ENCODE results near the gene C14orf39.

The C14orf39 gene, protein sequence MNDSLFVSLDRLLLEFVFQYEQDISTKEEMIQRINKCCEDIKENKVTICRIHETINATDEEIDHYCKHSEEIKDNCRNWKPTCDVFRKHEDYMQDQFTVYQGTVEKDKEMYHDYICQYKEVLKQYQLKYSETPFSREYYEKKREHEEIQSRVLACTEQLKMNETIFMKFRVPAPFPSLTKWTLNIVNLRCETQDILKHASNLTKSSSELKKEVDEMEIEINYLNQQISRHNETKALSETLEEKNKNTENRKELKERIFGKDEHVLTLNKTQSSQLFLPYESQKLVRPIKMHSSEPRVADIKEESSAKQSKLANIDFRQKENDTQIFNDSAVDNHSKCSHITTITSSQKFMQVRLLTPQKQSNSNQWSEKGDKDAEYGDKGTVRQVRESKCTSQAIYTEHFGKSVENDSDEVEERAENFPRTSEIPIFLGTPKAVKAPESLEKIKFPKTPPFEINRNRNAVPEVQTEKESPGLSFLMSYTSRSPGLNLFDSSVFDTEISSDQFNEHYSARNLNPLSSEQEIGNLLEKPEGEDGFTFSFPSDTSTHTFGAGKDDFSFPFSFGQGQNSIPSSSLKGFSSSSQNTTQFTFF

DNA sequence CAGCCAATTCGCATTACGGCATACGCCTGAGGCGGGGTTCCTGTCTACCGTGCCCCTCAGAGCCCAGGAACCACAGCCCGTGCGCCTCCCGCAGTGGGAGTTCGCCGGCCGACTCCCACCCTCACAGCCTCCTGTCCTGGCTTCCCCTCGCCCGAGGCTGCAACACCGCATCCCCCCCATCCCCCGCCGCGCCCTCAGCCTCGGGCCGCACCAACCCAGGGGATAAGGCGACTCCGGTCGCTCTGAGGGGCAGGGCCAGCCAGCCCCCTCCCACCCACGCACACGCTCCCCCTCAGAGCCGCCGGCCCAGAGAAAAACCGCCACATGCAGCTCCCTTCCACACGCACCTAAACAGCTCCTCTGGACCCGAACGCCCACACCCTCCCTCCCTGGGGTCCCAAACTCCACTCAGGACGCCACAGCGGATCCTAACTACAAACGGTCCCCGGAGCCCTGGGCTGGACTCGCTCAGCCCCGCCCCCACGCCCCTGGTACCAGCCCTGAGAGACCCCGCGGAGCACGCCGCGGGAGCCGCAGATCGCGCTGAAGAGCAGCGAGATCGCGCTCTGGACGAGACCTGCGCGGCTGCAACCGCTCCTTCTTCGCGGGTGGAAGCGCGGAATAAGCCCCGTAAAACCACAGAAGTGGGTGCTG lies at the start of gene C14orf39:
C14orf39 (minus strand) TSS at position 466 of the 654 bp plus-strand sequence. CDS start 985 bp downstream, outside the sequence.
- DNase-seq (ENCODE audit: low spot score) = no peak

DNA sequence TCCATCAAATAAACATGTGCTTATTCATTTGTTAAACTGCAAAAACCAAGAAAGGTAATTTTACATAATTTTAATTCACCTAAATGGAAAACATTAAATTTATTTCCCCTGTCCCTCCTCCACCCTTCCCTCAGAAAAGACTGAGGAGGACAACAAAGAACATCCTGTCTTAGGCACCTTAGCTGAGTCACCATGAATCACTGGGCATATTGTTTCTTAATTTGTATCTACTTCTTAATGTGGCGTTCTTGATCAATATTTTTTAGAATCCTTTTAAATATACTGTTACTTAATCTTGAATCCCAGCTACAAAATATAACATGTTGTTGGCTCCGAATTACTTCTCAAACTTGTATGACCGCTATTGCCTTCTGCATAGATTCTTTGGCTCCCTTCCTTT lies 46.6 kb upstream of the C14orf39 start:
- no peak for DNase-seq (ENCODE audit: low spot score)

DNA sequence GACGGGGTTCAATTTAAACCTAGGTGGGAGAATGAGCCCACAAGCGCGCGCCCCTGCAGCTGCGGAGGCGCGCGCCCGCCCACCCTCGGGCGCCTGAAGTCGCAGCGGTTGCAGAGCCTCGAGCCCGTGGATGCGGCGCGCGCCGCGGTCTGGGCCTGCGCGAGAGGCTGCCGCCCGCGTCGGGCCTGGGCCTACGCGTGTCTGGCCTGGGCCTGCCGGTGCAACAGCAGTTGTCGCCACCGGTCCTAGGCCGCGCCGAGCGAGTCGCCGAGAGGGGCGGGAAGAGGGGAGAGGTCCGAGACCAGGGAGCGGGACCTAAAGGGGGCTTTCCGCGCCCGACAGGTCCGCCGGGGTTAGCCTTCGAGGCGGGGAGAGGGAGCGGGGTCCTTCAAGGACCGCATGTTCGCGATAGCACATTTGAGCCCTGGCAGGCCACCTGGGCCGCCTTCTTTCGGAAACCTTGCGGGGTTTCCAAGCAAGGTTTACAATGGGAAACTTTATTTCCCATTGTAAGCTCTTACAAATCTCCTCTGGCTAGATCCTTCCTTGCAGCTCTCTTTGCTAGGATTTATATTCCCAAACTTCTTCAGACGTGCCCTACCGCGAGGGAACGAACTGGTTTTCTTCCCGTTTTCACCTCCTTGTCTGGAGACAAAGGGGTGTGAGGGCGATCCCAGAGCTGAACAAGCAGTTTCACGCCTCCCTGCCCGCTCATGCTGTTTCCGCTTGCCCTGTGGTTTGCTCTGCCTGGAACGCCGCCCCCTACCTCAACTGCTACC lies 29.8 kb upstream of the C14orf39 start:
- DNase-seq (ENCODE audit: low spot score) = no peak

DNA sequence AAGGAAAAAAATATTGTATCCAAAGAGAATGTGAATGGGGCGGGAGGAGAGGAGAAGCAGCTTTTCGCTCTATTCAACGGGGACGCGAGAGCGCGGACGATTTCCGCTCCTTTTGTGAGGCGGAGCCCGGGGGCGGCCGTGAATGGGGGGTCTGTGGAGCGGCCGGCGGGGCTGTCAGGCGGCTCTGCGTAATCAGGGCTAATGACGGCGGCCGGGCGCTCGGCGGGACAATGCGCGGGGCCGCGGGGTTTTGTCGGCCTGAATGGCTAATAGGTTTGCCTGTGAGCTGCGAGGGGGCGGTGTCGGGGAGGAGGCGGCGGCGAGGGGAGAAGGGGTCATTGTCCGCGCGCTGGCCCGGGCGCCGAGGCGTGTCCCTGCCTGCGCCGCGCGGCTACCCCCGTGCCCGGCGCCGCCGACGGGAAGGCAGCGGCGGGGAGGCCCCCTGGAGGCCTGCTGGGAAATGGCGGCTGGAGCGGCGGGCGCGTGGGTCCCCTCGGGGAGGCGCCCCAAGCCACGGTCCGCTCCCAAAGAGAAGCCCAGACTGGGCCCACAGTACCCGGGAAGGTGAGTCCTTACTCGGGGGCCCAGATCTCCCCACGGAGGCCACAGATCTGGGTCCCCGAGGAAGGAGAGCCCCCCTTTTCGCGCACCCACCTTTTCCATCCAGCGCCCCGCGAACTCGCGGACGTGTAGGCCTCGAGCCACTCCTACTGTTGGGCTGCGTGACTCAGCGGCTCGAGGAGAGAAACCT lies 29.1 kb upstream of the C14orf39 start:
- no peak for DNase-seq (ENCODE audit: low spot score)

DNA sequence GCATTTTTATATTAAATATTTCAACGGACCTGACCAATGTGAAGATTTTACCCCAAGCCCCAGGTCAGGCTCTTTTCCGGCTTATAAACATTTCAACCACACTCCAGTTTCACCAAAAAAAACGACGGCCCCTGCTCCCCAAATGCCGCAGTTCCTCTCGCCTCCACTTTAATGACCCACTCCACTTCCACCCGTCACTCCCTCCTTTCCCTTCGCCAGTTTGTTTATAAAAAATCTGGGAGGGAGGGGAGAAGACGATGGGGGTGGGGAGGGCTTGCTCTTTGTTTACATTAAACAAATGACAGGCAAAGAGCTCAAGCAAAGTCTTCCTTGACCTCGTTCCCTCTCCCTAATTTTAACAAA lies 28.5 kb upstream of the C14orf39 start:
- no peak for DNase-seq (ENCODE audit: low spot score)

DNA sequence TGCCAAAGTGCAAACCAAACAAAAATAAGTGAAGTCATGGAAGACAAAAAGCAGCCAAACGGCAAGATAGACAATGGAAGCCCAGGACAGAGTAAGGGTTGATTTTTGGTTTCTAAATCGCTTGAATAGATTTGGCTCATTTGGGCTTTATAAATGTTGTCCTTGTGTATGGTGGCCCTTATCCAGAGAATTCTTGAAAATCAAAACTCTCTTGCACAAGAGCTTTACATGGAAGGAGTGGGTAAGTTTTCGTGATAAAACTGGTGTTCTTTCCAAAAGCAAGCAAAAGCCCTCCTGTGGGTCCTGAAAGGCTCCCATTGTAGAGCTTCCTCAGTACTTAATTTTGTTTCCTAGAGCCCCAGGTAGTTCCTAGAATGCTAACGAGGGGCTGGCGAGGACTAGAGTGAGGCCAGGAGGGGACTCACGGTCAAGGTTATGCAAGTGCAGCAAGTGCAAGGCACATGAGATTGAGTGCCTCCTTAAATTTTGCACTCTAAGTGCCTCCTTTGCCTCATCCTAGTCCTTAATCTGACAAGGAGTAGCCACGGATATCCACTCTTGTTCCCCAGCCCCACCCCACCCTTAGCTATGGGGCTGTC lies 27.2 kb upstream of the C14orf39 start:
- DNase-seq (ENCODE audit: low spot score) = no peak

DNA sequence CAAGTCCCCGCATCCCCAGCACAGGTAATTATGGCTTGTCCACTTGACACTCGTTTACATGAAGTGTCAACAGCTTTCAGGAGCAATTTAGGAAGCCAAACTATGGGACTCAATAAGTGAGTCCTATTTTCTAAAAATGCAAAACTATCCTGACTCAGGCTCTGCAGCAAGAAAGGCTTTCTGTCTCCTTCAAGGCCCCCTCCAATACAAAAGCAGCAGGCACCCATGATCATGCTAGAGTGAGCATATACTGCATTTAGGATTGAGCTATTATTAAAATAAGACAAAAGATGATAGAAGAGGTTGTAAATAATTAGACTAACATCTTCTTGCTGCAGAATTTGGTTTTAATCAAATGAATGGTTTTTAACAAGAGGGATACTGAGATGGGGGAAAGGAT lies 26.3 kb upstream of the C14orf39 start:
- no peak for DNase-seq (ENCODE audit: low spot score)

DNA sequence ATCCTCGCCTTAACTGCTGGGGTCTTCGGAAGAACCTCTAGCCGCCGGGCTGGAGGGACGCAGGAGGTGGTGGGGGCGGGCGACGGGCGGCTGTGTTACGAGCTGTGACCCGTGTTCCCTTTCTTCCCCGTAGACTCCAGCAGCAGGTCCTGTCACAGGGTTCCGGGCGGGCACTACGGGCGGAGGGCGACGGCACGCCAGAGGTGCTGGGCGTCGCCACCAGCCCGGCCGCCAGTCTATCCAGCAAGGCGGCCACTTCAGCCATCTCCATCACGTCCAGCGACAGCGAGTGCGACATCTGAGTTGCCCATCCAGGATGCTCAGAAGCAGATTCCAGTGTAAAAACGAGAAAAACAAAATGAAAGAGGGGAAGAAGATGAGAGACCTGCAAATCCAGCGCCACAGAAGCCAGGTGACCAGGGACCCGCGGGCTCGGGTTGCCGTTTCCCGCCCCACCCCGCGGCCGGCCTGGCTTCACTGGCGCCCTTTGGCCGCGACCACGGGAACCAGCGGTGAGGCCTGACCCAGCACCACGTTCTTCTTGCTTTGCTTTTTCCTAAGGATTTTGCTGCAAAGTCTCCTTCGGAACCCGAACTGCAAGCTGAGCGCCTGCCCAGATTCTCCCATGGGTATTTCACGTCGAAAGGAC lies 25.2 kb upstream of the C14orf39 start:
- no peak for DNase-seq (ENCODE audit: low spot score)

DNA sequence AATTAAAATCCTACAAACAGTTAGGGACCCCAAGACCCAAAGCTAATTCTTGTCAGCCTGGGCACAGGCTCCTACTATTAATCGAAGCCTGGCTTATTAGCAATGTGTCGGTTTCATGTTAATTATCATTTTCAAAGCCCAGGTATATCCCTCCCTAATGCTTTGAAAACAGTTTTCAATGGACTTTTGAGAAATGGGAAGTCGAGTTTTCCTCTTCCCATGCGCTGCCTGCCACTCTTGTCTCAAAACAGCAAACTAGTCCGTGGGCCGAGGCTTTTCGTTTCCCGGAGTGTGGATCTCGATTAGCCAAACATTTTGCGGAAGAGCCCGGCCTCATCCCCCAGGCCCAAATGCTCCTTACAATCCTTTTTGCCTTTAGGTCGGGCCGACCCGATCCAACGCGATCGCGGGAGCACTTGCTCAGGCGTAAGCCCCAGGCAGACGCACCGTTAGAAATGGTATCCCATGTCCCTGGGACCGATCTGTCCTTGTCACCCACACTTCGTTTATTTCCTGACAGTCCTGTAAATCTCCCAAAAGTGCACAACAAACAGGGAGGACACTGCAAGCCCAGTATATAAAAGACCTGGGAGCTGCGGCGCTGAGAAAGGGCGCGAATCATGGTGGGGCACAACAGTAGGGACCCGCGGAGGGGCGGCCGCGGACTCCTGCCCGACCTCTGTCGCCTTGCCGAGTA lies 24.5 kb upstream of the C14orf39 start:
- DNase-seq (ENCODE audit: low spot score) = no peak

DNA sequence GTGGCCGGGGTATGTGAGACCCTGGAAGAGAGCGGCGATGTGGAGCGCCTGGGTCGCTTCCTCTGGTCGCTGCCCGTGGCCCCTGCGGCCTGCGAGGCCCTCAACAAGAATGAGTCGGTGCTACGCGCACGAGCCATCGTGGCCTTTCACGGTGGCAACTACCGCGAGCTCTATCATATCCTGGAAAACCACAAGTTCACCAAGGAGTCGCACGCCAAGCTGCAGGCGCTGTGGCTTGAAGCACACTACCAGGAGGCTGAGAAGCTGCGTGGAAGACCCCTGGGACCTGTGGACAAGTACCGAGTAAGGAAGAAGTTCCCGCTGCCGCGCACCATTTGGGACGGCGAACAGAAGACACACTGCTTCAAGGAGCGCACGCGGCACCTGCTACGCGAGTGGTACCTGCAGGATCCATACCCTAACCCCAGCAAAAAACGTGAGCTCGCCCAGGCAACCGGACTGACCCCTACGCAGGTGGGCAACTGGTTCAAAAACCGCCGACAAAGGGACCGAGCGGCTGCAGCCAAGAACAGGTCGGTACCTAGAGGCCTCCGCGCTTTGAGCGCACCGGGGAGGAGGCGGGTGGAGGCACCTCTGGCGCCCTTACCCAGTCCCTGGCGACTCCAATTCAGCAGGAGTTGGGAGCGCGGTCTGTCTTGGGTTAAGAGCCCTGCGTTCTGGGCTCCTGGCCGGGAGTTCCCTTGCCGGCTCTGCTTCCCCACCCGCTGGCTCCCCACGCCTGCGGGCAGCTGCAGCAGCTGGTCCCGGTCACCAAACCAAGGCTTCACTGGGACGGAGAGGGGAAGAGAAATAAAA lies 23.8 kb upstream of the C14orf39 start:
- no peak for DNase-seq (ENCODE audit: low spot score)

DNA sequence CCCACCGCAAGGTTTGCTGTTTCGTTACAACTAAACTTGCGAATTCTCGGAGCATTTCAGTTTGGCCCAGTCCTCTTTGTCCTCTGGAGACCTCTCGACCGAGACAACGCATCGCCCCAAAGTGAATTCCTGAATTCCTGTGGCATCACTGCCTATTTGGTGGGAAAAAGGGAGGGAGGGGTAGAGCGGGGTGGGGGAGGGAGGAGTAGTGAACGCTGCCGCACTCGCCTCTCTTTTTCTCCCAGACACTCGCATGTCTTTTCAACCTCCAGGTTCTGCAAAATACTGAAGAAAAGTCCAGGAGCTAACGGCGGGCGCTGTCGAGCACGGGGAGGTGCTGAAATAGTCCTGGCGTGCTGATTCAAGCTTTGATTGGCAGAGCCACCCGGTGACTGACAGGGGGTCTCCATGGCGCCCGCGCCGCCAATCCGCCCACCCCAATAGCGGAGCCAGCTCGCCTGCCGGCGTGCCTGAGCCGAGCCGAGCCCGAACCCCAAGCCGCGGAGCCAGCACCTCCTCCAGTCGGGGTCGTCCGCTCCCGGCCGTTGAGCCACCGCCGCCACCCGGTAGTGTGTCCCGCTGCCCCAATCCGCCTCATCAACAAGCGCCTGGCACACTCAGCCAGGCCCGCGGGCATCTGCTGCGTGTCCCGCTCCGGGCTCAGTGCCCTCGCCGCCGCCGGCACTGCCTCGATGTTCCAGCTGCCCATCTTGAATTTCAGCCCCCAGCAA lies 23.0 kb upstream of the C14orf39 start, which contains the start of gene SIX6:
SIX6 (plus strand) TSS at position 440 of the 731 bp plus-strand sequence; CDS start at position 693, 253 bp downstream.
- DNase-seq (ENCODE audit: low spot score) = no peak

DNA sequence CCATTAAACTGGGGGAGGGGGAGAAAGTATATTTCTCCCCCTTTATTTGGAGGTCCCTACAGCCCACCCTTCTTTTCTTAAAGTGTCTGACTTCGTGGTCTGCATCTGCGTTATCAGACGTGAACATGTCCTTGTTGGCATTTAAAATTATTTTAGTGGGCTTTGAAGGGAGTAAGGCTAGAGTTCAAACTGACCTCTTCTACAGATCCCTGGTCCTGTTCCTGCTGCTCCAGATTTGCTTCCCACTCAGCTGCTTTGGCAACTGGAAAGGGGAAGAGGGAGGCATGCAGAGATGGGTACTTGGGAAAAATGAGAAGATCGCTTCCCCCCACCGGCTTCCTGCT lies 22.5 kb upstream of the C14orf39 start:
- no peak for DNase-seq (ENCODE audit: low spot score)

DNA sequence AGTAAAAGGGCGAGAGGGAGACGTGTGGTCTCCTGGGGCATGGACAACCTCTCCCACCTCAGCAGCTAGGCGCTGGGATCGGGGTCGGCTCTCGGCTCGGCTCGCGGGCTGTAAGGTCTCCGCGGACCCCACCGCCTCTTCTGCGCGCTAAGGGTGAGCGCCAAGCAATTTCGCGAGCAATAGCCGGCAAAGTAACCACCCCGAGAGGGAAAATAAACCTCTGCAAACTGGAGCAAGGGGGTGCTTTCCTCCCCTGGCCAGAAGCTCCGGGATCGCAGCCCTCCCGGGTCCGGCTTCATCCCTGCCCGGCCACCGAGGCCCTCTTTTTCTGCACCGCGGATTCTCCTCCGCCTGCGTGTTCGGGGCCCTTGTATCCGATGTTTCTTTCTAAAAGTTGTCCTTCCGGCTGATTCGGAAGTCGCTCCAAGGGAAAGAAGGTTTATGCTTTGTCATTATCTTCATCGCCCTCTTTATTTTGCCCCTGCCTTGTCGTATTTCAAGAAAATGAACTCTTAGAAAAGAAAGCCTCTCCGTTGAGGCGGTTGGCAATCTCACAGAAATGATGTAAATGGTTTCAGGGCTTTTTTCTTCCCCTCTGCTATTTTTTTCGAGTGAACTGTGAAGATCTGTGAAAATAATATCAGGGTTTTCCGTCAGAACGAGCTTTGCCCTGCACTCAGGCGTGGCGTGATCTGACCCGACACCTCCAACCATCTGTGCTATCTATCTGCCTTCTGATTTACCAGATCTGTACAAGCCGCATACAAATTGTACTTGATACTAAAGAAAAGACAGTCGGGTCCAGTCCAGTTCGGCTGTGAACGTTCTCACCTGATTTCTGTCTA lies 21.3 kb upstream of the C14orf39 start:
- DNase-seq (ENCODE audit: low spot score) = no peak

DNA sequence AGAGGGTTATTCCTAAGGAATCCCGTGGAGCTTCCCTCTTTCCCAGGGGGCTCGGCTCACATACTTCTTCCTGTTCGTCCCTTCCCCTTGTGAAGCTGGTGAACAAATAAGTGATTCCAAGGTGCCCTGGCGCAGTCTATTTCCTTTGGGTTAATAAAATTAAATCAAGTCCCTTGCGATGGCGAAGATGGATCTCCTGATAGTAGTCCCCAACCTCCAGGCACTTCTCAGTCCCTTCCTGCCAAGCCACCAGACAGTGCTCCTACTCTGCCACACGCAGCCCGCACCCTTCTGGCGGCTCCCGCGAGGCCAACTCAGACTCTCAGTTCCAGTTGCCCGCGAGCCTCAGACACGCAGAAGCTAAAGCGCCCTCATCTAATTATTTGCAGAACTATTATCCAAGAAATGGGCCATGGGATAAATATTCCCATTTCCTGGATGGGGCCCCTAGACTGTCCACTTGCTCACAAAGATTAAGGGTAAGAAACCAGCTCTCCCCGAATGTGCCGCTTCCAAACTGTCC lies 20.7 kb upstream of the C14orf39 start:
- DNase-seq (ENCODE audit: low spot score) = no peak

DNA sequence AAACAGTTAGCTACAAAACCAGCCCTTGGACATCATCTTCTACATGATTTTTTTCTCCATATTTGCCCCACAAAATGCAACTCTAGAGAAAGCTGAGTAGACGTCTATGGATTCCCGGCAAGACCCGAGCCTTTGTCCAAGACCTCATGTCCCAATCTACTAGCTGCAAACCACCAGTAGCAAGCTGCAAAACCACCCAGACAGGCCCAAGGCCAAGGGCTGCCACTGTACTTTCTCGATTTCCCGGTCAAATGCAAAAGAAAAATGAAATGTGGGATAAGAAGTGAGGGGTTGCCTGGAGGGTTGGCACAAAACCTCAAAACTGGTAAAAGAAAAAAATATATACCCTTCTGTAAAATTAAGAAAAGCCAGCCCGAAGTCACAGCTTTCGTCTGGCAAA lies 20.1 kb upstream of the C14orf39 start:
- no peak for DNase-seq (ENCODE audit: low spot score)

DNA sequence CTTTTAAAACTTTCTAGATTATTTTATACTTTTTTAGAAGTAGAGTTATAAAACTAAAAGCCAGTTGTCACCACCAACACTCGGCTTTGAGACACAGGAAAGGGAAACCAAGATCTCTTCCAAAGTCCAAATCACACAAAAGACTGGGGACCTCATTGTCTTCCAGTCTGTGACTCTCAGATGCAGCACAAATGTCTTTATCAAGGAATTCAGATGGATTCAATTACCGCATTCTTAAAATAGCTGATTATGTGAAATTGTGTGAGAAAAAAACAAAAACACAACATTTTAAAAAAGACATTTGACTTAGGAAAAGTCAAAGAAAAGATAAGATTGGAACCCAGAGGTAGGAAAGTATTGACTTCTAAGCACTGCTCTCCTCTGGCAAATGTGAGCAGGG lies 19.6 kb upstream of the C14orf39 start:
- no peak for DNase-seq (ENCODE audit: low spot score)

DNA sequence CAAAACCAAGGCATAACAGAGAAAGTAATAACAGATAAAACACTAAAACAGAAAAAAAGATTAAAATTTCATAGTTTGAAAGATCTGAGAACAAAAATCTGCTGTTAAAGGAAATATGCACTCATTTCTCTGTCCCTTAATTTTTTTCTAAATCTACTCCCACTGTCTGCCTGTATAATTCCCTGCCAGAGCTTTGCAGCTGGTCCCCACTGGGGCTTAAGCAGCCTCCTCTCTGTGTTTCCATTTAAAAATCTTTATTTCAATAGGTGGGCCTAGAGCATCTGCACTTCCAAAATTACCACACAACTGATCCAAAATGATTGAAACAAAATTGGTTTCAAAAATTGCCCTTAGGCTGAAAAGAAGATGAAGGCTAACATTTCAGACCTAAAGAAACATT lies 16.7 kb upstream of the C14orf39 start:
- DNase-seq (ENCODE audit: low spot score) = no peak

Measured in globus pallidus (tissue), 1 donor.